HepG2 (cell line): ENCODE measurements around the gene ZMYND8. TPM values are rescaled to one million over a fixed set of nuclear protein-coding genes. Genes with fewer than 3 reads are reported as not detected.

ENCODE experiments used
- CENPT ChIP-seq: sonication (generic); formaldehyde crosslinking; IDR thresholded peaks from 2 replicates; pipeline ENCODE4 v1.8.0; 2022; ENCODE audit warnings: low read depth, mild to moderate bottlenecking, moderate library complexity, missing genetic modification reagents
- FOXA3 ChIP-seq: IDR thresholded peaks from 2 replicates; pipeline ENCODE4 v1.6.1; 2016; ENCODE audit warnings: missing genetic modification reagents, missing compliant biosample characterization
- HNRNPUL1 ChIP-seq: fragments of 200-400 bp; formaldehyde crosslinking; IDR thresholded peaks from 2 replicates; pipeline ENCODE4 v1.6.1; 2017; ENCODE audit warnings: low read depth, mild to moderate bottlenecking, low read length, moderate library complexity
- NFYC ChIP-seq: IDR thresholded peaks from 2 replicates; pipeline ENCODE4 v1.6.1; 2016; ENCODE audit warnings: missing genetic modification reagents, missing compliant biosample characterization
- PHB2 ChIP-seq: fragments of 450-650 bp; IDR thresholded peaks from 2 replicates; pipeline ENCODE4 v1.6.1; 2018; ENCODE audit not compliant: partially characterized antibody
- PRMT3 ChIP-seq: sonication (generic); formaldehyde crosslinking; IDR thresholded peaks from 2 replicates; pipeline ENCODE4 v1.8.1; 2022; ENCODE audit warnings: low read depth, mild to moderate bottlenecking, moderate library complexity, missing genetic modification reagents, borderline replicate concordance
- RFX1 ChIP-seq: fragments of 450-650 bp; IDR thresholded peaks from 2 replicates; pipeline ENCODE4 v1.6.1; 2017
- TFAP4 ChIP-seq: sonication (generic); IDR thresholded peaks from 2 replicates; pipeline ENCODE4 v1.6.1; 2016; ENCODE audit warnings: low read depth, borderline replicate concordance
- ZBTB40 ChIP-seq, 2 experiments: fragments of 450-650 bp in 1 of 2; sonication (generic) in 1 of 2; formaldehyde crosslinking in 1 of 2; IDR thresholded peaks; 2 replicates each; pipeline versions ENCODE4 v1.6.1 to v1.8.0; 2016 to 2022; ENCODE audit warnings: antibody characterized with exemption in 1 of 2, mild to moderate bottlenecking in 1 of 2, missing genetic modification reagents in 1 of 2
- ZFP36L2 ChIP-seq: sonication (generic); formaldehyde crosslinking; IDR thresholded peaks from 2 replicates; pipeline ENCODE4 v1.4.0; 2020; ENCODE audit warnings: missing genetic modification reagents
- ZNF337 ChIP-seq: sonication (generic); formaldehyde crosslinking; IDR thresholded peaks from 2 replicates; pipeline ENCODE4 v1.5.1; 2020; ENCODE audit warnings: missing genetic modification reagents, low read depth, mild to moderate bottlenecking, borderline replicate concordance
- ZNF609 ChIP-seq: sonication (generic); formaldehyde crosslinking; IDR thresholded peaks from 2 replicates; pipeline ENCODE4 v1.4.0; 2020; ENCODE audit warnings: mild to moderate bottlenecking, missing genetic modification reagents, borderline replicate concordance
- ZNF878 ChIP-seq: sonication (generic); formaldehyde crosslinking; IDR thresholded peaks from 2 replicates; pipeline ENCODE4 v1.8.1; 2023; ENCODE audit warnings: mild to moderate bottlenecking, missing genetic modification reagents, moderate library complexity
- polyA plus RNA-seq, 8 experiments: library from polyadenylated mRNA; depleted of rRNA in 3 of 8; stranded (reverse) in 7 of 8; unstranded in 1 of 8; fragments of >200 nt; fragmentation: Illumina TruSeq in 4 of 8; extraction: Trizol in 4 of 8; gene quantifications; 2 replicates each; pipeline versions ENCODE4 v1.2.1 to v1.2.3, GENCODE V29; 2011 to 2016; ENCODE audit warnings: low read depth in 4 of 8, missing spikeins in 1 of 8, mixed read lengths in 1 of 8; ENCODE audit not compliant: insufficient read depth in 1 of 8
- total RNA-seq, 5 experiments: library from RNA; depleted of rRNA; stranded (reverse); fragments of >200 nt; fragmentation: Illumina TruSeq; extraction: Trizol; gene quantifications; 2 replicates each; pipeline ENCODE4 v1.2.3, GENCODE V29; 2016; ENCODE audit warnings: low read depth in 1 of 5

Gene ZMYND8
- total and polyA plus RNA-seq, 2 of the 13 experiments (the other 11 are each of a cell fraction or from before 2014, with no cell fraction given), result 53.9 to 84.7 TPM

GRCh38 chr20:47353692-47354463, 2.6 kb downstream of the ZMYND8 start (continued):
- TF ChIP-seq ZBTB40 (IDR thresholded peaks at IDR 0.05) (no peak), ZBTB40 (CRISPR knock-in tag; IDR thresholded peaks at IDR 0.05) (no peak), HNRNPUL1 (no peak), PHB2 (no peak), PRMT3 (CRISPR knock-in tag) (no peak), RFX1 (no peak), ZNF609 (no peak), ZNF337 (no peak), CENPT (CRISPR knock-in tag) (no peak), ZNF878 (CRISPR knock-in tag) (peak; percentile 93), ZFP36L2 (no peak), FOXA3 (CRISPR knock-in tag) (peak; percentile 29; the same call in 1 of the 2 replicates), TFAP4 (no peak), NFYC (CRISPR knock-in tag) (peak; percentile 68)
